ENCODE data around the gene PDLIM5.
"Not testable (repeated sequence)": the region's sequence is repeated elsewhere in the genome, so short reads cannot be mapped to it uniquely, and the experiment has no call there.

The PDLIM5 gene

GRCh38 chr4:94613248-94613647 lies 161.5 kb downstream of the PDLIM5 start:
- no peak for DNase-seq

DNA sequence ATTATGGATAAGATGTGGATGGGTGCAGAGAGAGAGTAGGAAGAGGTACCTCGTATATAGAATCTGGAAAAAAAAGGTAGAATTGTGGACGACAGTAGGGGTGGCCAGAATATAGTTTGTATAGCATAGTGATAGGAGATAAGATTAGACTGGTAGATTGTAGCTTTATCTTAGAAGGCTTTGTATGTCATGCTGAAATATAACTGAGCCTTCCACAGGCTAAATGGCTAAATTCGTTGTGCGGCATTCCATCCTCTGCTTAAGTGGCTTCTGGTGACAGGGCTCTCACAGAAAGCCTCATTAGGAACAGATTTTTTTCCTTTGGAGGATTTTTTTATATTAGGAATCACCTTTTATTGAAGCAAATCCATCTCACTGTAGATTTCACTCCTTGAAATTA lies 163.7 kb downstream of the PDLIM5 start:
- DNase-seq = no peak

DNA sequence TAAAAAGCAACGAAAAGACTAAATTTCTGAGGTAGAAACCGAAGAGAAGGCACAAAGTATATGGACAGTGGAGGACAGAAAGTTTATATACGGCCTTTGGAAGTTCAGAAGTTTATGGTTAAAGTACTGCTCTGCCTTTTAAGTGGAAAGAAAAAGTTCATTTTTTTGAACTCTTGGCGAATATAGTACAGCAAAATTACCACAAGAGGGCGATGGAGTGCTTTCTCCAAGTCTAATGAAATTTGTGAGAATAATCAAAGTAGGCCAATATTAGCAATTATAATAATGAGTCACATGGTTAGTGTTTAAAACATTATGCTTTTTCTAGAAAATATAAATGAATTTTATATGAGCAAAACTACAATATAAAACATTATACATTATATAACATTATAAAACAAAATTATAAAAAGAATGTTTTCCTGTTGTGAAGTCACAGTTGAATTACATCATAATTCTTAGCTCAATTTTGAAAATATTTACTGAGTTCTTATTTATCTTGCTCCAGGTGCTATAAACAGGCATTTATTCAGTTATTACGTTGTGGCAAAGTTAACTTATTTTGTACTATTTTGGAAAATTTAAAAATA lies 169.8 kb downstream of the PDLIM5 start:
- peak; percentile 63 to 70 (median 67) for DNase-seq

DNA sequence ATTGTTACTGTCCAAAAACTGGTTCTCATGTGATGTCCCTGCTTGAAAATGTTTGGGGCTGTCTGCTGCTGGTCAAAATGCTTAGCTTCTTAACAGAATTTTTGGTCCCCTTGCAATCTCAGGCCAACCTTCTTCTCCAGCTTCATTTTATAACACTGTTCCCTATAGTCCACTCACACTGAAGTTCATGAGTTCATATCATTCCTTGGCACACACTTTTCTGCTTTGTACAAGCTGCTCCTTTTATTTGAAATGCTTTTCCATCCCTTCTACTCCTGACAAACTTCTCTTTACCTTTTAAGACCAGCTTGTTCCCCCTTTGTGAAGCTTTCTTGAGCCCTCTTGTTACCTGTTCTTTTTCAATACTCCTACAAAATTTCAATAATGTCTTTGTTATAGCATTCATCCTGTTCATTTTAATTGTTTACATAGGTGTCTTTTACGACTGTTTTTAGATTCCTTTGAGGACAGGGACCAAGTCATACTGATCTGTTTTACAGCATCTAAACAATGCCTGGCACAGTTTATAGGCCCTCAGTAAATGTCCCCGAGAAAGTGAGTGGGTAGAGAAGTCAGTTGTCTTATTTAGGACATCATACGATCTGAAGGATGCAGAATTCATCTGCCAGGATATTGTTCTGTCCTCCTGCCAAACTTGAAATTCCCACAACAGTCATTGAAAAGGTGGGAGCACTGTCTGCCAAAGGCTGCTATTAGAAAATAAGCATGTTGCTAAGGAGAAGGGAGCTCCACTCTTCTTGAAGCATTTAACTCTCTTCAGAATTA lies 171.6 kb downstream of the PDLIM5 start:
- DNase-seq = no peak

GRCh38 chr4:94626942-94627341 lies 175.2 kb downstream of the PDLIM5 start:
- DNase-seq = no peak

DNA sequence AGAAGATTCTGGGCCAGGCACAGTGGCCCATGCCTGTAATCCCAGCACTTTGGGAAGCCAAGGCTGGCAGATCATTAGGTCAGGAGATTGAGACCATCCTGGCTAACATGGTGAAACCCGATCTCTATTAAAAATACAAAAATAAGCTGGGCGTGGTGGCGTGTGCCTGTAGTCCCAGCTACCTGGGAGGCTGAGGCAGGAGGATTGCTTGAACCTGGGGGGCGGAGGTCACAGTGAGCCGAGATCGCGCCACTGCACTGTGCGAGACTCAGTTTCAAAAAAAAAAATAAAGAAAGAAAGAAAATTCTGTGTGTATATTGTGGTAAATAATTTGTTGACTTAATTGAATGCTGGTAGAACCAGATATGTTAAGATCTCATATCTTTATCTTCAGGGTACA lies 177.3 kb downstream of the PDLIM5 start:
- DNase-seq = not testable (repeated sequence)

DNA sequence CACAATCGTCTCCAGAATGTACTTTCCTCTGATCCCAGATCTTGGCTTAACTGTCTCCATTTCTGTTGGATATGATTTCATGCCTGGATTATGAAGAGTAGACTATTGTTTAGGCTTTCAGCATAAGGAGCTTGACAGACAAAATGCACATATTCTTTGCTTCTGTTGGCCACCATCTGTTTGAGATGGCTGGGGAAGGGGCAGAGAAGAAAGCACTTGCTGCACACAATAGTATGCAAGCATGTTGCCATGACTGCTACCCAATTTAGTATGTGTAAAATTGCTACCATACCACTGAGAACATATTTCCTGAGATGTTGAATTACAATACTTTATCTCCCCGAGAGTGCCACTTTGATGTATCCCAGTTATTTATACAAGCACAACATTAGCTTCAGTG lies 178.1 kb downstream of the PDLIM5 start:
- DNase-seq = no peak

DNA sequence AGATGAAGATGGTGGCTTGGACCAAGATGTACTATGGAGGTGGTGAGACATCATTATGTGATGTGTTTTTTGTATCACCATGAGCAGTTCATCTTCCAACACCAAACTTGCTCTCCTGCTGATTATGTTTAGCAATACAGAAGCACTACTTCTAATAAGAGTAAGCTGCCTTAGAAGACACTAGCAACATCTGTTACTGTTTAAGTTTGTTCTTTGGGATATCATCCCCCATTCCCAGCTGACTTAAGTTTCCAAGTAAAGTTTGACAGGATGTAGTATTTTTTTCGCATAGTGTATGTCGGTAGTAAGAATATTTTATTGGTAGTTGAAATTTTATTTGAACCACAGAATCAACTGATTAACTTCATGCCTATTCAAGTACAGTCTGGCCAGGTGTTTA lies 182.5 kb downstream of the PDLIM5 start:
- no peak for DNase-seq

DNA sequence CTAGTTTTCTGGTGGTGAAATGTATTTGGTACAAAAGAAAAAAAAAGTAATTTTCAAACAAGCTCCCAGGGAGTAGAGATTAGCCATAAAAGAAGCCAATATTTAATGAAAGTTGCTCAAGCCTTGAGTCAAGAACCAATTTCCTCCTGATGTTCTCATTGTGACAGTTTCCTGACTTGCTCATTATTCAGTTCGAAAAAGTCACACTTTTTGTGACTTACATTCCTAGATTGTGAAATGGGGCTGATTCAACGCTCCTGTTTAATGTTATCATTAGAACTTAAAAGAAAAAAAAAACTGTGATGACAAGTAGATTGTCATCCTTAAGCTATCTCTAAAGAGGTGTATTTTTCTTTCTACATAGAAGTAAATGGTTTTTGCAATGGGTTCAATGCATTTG lies 183.4 kb downstream of the PDLIM5 start:
- DNase-seq = peak; percentile 68 to 89 (median 80)

DNA sequence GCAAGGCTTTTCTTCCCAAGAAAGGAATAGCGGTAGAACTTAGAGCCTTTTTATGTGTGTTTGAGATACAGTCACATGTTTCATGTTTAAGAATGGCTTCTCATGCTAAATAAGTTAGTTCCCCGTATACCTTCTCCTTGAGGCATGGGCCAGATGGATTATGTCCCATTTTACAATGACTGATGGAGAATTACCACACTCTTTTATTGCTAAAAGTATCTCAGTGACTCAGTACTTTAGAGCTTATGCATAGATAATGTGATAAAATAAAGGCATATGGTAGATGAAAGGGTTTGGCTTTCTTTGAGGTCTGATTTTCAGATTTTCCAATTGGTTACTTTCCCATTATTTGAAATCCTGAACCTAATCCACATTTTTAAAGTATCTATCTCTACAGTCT lies 184.3 kb downstream of the PDLIM5 start:
- no peak for DNase-seq

DNA sequence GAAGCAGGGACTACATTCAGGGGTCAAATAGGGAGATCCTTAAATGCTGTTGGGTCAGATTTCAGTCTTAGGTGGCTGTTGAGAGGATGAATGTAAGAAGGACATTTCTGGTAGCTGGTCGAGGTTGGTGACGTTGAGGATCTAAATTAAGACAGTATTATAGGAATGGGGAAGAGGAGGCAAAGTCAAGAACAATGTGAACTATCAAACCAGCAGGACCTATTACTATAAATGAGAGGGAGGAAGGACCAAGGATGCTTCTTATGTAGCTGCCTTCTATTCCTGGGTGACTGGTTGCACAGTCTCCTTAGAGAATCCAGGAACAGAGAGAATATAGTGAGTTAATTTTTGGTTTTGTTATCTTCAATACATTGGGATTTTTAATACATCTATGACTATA lies 187.6 kb downstream of the PDLIM5 start:
- DNase-seq = no peak

DNA sequence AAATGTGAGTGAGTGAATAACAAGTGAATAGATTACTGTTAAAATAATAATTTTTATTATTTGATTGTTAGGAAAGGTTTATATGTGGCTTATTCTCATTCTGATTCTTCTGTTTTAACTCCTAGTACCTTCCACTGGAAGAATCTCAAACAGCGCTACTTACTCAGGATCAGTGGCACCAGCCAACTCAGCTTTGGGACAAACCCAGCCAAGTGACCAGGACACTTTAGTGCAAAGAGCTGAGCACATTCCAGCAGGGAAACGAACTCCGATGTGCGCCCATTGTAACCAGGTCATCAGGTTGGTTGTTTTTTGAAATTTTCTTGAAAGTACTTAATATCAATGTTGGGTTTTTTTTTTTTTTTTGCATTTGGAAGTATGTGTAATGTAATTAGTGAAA lies 188.4 kb downstream of the PDLIM5 start:
- no peak for DNase-seq

- DNase-seq = no peak
Measured at GRCh38 chr4:94641702-94642560, 190.2 kb downstream of the PDLIM5 start.

- DNase-seq = no peak
Measured at GRCh38 chr4:94642561-94642866, 190.8 kb downstream of the PDLIM5 start.

DNA sequence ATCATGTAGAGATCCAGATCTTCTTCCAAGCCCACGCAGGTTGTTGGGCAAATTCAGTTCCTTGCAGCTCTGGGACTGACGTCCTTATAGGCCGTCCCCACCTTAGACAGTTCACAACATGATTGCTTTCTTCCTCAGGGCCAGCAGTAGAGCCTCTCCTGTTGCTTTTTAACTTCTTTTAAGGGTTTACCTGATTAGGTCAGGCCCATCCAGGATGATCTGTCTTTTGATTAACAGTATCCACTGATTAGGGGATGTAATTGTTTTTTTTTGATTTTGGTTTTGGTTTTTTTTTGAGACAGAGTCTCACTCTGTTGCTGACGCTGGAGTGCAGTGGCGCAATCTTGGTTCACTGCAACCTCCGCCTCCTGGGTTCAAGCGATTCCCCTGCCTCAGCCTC lies 197.0 kb downstream of the PDLIM5 start:
- no peak for DNase-seq

DNA sequence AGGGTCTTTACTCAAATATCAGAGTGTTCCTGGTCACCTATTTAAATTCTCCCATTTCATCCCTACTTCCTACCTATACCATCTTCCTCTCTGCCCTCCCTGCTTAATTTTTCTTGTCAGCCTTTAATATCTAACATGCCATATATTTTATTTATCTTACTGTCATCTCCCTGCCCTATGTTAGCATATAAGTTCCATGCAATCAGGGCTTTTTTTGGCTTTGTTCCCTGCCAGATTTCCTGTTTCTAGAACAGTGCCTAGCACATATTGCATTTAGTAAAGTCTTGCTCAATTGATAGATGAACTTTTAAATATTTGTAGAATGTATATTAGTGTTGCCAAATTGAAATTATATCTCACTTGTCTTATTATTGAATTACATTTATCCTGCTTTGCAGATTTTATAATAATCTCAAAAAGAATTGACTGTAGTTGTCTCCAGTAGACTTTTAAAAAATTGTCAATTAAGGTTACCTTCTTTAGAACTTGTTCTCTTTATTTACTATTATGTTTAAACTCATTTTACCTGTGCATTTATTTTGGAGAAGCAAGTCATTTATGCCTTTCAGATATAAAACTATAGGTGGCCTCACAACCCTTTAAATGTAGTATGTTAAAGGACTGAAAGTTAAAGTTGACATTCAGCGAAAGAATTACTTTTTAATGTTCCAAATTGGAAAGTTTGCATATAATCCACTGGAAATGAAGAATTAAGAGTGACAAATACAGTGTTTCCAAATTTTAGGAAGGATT lies 197.8 kb downstream of the PDLIM5 start:
- no peak for DNase-seq

- DNase-seq = no peak
Measured at GRCh38 chr4:94650134-94650495, 198.4 kb downstream of the PDLIM5 start.

DNA sequence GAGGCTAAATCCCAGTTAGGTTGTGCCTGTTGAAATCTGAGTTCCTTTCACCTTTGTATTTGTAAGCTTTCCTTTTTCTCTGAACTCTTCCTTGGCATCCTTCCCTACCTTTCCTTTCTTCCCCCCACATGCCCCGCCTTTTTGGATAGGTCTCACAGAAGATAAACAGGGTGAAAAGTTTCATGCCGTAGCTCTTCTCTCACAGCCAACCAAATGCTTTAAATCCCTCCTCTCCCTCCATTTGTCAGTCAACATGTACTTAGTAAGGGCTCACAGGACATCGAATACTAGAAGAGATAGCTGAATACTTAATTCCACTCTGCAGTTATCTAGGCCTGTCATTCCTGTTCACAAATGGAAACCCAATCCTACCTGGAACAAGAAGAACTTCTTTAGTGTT lies 198.9 kb downstream of the PDLIM5 start:
- DNase-seq = no peak

DNA sequence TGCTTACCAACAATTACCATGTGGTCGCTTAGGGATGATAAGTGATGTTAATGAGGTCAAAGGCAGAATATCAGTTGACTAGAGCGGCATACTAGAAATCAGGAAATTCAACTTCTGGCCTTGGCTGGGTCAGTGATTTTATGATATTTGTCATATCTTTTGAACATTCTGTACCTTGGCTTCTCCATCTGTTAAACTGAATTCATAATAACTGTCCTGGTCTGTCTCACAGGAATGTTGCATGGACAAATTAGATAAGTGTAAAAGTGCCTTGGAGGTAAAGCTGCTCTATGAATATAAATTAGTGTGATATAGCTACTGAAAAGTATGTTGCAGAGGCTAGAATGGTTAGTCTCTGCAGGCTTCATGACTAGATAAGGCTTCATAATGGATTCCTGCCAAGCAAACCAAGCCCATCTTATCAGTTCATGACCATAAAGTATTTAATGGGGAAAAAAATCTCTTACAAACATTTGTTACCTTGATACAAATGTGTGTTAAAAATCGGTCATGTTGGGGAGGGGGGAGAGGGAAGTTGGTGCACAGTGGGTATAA lies 201.4 kb downstream of the PDLIM5 start:
- DNase-seq = no peak

DNA sequence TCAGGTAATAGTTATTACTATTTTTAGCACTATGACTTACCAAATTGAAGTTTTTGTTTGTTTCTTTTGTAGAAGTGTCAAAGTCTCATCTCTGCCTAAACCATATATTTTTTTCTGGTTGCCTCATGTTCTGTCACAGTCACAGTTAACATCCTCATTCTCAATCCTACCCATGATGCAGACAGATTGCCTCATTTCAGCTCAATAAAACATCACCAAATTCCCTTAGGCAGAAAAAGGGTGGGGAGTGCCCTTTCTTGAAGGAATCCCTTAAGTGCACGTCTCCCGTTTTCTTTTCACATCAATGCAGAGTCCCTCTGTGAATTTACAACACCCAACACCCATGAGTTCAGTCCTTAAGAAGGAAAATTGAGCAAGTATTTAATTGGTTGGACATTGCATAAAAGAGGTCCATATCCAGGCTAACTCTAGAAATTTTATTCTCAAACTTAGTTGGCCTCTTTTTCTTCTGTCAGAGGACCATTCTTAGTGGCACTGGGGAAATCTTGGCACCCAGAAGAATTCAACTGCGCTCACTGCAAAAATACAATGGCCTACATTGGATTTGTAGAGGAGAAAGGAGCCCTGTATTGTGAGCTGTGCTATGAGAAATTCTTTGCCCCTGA lies 202.4 kb downstream of the PDLIM5 start:
- no peak for DNase-seq

DNA sequence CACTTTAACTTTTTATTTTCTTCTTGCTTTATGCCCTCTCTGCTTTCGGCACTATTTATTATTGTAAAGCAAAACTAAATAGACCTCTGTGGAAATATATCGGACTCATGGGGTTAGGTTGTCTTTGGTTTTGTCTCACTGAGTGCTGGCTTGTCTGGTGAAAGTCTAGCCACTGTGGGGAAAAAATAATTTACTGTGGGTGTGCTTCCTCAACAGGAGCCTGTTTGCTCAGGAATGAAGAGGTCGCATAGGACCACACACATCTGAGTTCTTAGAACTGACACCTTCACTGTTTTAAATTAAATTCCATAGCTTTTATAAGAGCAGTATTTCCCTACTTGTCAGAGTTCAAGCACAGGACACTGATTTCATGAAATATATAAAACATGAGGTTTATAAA lies 203.0 kb downstream of the PDLIM5 start:
- no peak for DNase-seq

GRCh38 chr4:94660614-94661013 lies 208.9 kb downstream of the PDLIM5 start:
- DNase-seq = no peak

DNA sequence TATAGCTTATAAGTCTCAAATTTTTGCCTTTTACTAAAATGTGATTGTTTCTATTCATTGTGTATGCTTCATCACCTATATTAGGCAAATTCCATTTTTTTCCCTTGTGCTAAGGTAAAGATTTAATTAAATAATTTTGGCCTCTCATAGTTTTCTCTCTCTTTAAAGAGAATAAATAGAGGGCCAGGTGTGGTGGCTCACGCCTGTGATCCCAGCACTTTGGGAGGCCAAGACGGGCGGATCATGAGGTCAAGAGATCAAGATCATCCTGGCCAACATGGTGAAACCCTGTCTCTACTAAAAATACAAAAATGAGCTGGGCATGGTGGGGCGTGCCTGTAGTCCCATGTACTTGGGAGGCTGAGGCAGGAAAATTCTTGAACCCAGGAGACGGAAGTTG lies 213.3 kb downstream of the PDLIM5 start:
- not testable (repeated sequence) for DNase-seq

All from suppressor macrophage treated with lipopolysaccharide for 1 hour (primary cell).